Measurements from ENCODE around the gene FBN2.

Gene FBN2
- 0.35 to 0.36 reads per million in 2 donors for total RNA-seq

- DNase-seq, result no peak
These were observed at the start of gene FBN2 for GRCh38 chr5:128538000-128538249. Gene FBN2, minus strand, starts transcription at chr5:128538245. Its CDS starts 642 bp downstream, at chr5:128537603.

DNA sequence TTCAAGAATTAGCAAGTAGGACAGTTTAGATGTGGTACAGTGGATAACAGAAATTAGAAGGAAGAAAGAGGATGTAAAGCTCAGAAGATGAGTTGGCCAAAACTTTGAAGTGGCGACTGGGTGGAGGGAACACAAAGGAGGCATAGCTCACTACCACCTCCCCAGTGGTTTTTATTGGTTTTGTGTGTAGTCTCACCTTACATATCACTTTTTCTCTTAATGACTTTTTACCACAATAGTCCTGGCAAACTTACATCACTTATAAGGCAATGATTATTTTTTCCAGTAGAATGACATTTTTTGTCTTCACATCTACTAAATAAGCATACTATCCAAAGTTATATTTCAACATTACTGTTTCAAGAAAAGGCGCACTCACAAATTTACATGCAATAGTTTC is 49.2 kb upstream of the FBN2 start:
- no peak for DNase-seq

DNA sequence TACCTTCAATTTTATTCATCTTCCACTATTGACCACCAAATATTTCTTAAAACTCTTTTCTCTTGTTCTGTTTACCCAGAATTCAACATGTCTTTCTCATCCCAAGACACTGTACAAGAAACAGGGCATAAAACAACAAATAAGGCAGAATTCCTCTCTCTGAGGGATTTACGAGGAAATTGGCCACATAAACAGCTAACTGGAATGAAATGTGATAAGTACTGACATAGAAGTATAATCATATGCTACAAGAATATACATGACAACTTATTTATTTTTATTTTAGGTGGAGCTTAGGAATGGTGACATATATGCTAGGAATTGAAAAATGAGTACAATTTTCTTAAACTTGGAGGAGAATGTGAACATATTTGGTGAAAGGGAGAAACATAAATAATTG is 48.8 kb upstream of the FBN2 start:
- no peak for DNase-seq

DNA sequence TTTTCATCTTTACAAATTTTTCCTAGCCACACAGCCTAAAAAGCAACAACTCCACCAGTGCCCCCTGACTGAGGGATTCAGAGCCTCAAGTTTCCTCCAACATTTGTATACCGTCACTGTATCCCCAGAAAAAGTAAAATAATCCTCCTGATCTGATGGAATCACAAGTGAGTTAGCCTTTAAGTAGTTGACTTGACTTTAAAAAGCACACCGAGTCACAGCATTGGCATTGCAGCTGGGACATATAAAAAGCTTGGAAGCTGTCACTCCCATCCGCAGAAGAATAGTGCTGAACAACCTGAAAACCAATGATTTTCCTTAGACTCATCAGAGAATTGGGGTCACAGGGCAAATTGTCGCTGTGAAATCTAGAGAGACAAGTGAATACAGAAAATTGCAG is 41.6 kb upstream of the FBN2 start:
- no peak for DNase-seq

- no peak for DNase-seq
These were observed 41.0 kb upstream of the FBN2 start for GRCh38 chr5:128579093-128579492.

DNA sequence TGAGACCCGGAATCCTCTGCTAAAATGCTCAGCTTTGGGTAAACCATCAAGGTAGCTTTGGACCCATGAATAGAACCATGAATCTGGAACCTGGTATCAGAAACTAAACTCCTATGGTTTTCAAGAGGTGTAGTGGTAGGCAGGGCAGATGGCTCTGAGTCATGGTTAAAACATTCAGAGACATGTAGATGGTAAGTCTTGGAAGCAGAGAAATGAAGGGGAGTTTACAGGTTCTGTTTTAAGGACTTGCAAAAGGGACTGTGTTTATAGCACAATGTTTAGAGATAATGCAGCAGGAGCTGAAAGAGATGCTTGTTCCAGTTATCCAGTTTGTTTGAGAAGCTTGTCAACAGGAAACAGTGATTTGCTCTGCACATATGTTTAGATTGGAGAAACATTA is 36.0 kb upstream of the FBN2 start:
- DNase-seq, result no peak

DNA sequence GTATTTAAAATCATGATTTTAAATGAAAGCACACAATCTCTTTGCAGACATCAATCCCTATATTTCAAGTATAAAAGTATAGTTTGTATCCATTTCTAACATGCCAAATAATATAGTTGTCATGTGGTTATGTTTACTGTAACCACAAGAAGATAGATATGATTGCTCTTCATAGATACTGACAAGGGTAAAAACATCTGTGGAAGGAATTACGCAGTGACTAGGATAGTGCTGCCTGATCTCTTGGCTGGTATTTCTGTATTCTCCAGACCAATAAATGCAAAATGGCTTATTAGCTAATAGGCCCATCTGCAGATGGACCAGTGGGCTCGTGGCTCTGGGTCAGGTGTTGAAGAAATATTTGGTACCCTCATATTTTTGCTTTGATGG is 34.9 kb upstream of the FBN2 start:
- no peak for DNase-seq

DNA sequence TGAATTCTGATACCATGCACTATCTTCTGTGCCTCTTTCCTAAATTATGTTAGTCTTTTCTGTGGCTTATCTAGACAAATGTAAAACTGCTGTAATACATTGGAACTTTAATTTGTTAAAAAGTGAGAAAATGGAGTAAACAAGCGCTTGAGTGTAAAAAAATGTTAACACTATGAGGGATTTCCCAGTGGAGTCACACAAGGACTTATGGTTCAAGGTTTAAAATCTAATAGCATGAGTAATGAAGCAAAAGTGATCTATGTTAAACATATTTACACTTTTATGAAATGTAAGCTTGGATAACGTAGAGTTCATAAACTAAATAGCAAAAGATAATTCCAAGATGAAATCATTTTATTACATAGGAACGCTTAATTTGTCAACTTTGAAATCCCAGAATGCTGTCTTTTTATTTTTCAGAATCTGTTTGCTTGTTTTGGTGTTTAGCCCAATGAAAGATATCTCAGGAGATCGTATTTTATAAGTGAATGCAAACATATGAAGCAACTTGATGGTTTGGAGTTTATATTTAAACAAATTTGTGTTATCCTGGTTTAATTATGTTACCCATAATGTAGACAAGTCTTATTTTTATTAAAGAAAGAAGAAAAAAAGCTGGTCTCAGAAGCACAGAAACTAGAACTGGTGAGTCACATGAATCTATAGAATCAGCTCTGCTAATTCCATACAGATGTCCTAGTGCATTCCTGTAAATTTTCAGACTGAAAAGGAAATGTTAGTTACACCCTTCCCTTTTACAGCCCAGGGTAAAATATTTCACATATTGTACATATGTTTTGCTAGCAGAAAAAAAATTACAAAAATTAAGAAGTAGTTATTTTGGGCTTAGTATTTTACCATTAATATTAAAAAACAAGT is 34.2 kb upstream of the FBN2 start:
- no peak for DNase-seq

- no peak for DNase-seq
These were observed 28.1 kb upstream of the FBN2 start for GRCh38 chr5:128566178-128566577.

GRCh38 chr5:128559300-128560297 is 21.6 kb upstream of the FBN2 start:
- DNase-seq, result no peak

DNA sequence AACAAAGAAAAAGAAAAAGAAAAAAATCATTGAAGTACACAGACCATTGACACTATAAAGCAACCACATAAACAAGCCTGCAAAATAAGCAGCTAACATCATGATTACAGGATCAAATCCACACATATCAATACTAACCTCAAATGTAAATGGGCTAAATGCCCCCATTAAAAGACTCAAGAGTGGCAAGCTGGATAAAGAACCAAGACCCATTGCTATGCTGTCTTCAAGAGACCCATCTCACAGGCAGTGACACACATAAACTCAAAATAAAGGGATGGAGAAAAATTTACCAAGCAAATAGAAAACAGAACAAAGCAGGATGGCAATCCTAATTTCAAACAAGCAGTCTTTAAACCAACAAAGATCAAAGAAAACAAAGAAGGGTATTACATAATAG is 15.7 kb upstream of the FBN2 start:
- DNase-seq, result no peak

DNA sequence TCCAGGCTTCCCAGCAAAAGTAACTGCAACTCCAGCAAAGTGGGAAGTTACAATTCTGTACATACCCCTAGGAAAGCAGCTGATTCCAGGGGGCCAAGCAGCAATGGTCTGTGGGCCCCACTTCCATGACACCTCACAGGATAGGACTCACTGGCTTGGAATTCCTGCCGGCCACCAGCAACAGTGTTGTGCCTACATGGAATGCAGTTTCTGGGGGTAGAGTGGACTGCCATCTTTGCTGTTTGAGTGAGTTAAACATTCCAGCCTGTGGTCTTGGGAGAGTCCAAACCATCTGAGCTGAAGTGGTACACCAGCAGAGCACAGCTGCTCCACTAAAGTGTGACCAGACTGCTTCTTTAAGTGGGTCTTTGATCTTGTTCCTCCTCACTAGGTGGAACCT is 13.4 kb upstream of the FBN2 start:
- no peak for DNase-seq

DNA sequence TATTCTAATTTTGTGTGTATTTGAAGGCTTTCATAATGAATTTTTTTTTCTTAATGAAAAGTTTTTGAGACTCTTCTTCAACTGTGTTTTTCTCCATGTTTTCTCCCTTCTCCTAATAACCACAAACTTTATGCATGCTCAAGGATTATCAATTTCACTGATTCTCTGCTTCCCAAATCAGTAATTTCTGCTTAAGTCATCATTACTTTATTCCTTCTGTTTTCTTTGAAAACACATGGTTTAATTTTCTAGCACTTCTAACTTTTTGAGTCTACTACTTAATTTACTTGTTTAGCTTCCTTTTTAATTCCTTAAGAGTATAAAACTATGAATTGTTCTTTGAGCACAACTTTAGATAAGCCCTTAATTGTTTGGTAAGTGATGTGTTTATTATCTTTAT is 11.5 kb upstream of the FBN2 start:
- DNase-seq, result no peak

DNA sequence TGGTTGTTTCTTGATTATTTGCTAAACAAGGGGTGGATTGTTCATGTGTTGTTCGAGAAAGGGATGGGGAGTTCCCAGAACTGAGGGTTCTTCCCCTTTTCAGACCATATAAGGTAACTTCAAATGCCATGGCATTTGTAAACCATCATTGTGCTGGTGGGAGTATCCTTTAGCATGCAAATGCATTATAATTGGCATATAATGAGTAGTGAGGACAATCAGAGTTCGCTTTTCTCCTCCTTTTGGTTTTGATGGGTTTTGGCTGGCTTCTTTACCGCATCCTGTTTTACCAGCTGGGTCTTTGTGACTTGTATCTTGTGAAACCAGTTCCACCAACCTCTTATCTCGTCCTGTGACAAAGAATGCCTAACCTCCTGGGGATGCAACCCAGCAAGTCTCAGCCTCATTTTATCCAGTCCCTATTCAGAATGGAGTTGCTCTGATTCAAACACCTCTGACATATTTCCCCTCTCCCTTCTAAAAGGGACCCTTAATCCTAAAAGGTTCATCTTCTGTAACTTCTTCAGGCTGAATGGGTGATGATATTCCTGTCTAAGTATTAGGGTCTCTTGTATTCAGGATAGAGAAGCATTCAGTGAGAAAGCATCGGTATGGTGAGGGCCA is 8.7 kb upstream of the FBN2 start:
- DNase-seq, result no peak

GRCh38 chr5:128541385-128541784 is 3.3 kb upstream of the FBN2 start:
- no peak for DNase-seq

GRCh38 chr5:128539038-128539429 is 989 bp upstream of the FBN2 start:
- no peak for DNase-seq

DNA sequence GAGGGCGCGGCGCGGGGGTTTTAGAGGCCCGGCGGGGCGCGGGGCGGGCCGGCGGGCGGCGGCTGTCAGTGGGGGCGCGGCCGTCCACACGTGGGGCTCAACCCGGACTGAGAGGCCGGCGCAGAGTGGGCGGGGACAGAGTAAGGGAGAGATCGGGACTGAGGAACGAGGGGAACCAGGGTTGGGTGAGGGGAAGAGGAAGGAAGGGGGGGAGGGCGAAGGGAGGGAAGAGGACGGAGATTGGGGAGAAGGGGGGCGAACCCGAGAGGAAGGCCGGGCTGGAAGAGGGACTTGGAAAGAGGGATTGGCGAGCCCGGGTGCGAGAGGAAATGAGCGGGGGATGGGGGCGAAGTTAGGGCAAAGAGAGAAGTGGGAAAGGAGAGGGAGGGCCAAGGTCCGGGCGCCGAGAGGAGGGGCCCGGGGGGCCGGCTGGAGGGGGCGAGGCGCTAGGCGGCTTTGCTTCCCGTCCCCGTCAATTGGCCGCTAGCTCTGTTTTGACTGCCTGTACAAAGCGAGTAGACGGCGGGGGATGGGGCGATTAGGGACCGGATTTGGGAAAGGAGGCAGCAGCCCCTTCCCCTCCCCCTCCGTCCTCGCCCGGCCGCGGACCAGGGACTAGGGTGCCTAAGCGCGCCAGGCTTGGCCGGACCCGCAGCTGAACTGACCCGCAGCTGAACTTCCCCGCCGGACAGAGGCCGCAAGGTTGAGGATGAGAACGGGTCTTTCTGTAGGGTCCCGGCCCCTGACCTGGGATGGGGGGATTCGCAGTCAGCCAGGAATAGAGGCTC is 399 bp upstream of the FBN2 start:
- DNase-seq, result no peak

- DNase-seq, result no peak
These were observed 635 bp downstream of the FBN2 start for GRCh38 chr5:128537221-128537999.

DNA sequence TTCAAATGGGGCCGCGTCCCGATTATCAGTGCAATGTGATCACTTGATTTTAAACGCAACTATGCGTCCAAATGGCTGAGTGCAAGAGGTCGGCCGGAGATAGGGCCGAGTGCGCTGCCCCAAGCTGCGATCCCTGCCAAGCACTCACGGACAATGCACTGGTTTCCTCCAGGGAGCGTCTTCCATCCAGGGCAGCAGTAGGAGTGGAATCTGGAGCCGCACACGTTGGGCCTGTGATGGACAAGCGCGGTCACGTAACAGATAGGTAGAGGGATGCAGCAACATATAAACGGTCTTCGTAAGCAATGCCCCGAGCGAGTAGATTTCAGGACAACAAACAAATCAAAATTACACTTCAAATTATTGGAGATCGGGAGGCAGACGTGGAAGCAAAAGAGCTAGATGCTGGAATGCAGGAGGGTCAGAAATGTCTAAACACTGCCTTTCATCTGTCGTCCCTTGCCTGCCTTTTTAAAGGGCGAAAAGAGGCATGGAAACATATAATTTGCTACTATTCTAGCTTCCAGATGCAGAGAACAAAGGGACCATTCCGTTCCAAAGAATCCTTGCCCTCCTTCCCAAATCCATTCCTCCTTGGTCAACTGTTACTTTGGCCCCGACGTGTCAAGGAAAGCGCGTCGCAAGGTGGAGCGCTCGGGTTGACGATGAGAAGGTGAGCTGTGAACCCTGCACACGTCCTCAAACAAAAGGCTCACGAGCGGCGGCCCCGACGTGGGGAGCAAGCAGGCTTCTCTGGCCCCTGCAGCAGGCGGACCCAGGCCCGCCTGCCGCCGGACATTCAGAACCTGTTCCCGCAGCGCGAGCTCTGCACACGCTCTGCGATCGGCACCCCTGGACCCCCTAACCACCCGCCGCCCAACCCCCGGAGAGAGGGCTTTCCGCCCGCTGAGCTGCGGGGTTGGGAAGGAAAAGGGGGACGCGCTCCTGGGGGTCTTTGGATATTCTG is 1.5 kb downstream of the FBN2 start:
- no peak for DNase-seq

GRCh38 chr5:128535251-128535650 is 2.8 kb downstream of the FBN2 start:
- no peak for DNase-seq

GRCh38 chr5:128534726-128535125 is 3.3 kb downstream of the FBN2 start:
- no peak for DNase-seq
